IMR-90 (cell line): ENCODE measurements around the gene ERGIC1. TPM values are rescaled to one million over a fixed set of nuclear protein-coding genes. Genes with fewer than 3 reads are reported as not detected.

Experiments
- ATAC-seq: fragments of 200-7000 bp; cut with Tn5 transposase; 2 replicates; pipeline ENCODE4 v1.9.1; 2020; ENCODE audit warnings: low read depth, mild to moderate bottlenecking, moderate library complexity
- BruUV-seq: library from RNA; stranded (reverse); fragments of 400-500 nt; replicated peaks from 2 replicates; lab custom pipeline; 2021; lab: Mats Ljungman, UMichigan
- CTCF ChIA-PET: fragments of 300-600 bp; formaldehyde crosslinking; extraction: SDS; loops from one replicate; lab custom pipeline; 2021; ENCODE audit warnings: antibody characterized with exemption; lab: Yijun Ruan, JAX
- POLR2A ChIA-PET: fragments of 300-600 bp; sonication (Branson Sonifier 250); formaldehyde crosslinking; loops from one replicate; lab custom pipeline; 2022; ENCODE audit warnings: antibody characterized with exemption; ENCODE audit not compliant: unreplicated experiment; lab: Charles Lee
- DNase-seq: peaks from one replicate; pipeline ENCODE4 v3.0.0; 2013
- H2AFZ ChIP-seq: replicated peaks from 2 replicates; pipeline ENCODE3; 2013; ENCODE audit warnings: low read length, mild to moderate bottlenecking; ENCODE audit not compliant: poor library complexity
- H2AK5ac ChIP-seq: 2 replicates; pipeline ENCODE4 v1.6.1; 2013; ENCODE audit warnings: low read depth, low read length, inconsistent platforms
- H2AK9ac ChIP-seq: replicated peaks from 2 replicates; pipeline ENCODE3; 2013; ENCODE audit warnings: mild to moderate bottlenecking, low read depth, low read length, moderate library complexity; ENCODE audit not compliant: poor library complexity
- H2BK120ac ChIP-seq: 2 replicates; pipeline ENCODE4 v1.6.1; 2013; ENCODE audit warnings: low read depth, low read length, inconsistent platforms
- H2BK15ac ChIP-seq: 3 replicates; pipeline ENCODE4 v1.6.1; 2013; ENCODE audit warnings: low read depth, low read length, inconsistent platforms
- H2BK20ac ChIP-seq: 2 replicates; pipeline ENCODE4 v1.6.1; 2013; ENCODE audit warnings: low read depth, mild to moderate bottlenecking, inconsistent platforms, low read length, moderate library complexity
- H2BK5ac ChIP-seq: 2 replicates; pipeline ENCODE4 v1.6.1; 2013; ENCODE audit warnings: mild to moderate bottlenecking, low read depth, low read length, inconsistent platforms; ENCODE audit not compliant: poor library complexity, severe bottlenecking
- H3K14ac ChIP-seq: replicated peaks from 2 replicates; pipeline ENCODE4 v1.6.1; 2013; ENCODE audit warnings: low read depth, low read length, inconsistent platforms
- H3K18ac ChIP-seq: 2 replicates; pipeline ENCODE4 v1.6.1; 2013; ENCODE audit warnings: low read depth, low read length, control low read depth
- H3K23ac ChIP-seq: 2 replicates; pipeline ENCODE4 v1.6.1; 2013; ENCODE audit warnings: low read depth, low read length, inconsistent platforms
- H3K27ac ChIP-seq: 2 replicates; pipeline ENCODE4 v1.5.1; 2013; ENCODE audit warnings: mild to moderate bottlenecking, control low read depth, low read length; ENCODE audit not compliant: insufficient read depth
- H3K27me3 ChIP-seq: 2 replicates; pipeline ENCODE4 v1.6.1; 2013; ENCODE audit warnings: low read length; ENCODE audit not compliant: control insufficient read depth, insufficient read depth
- H3K36me3 ChIP-seq: 2 replicates; pipeline ENCODE4 v1.6.1; 2013; ENCODE audit warnings: low read length, mixed read lengths; ENCODE audit not compliant: control insufficient read depth, insufficient read depth
- H3K4ac ChIP-seq: 2 replicates; pipeline ENCODE4 v1.6.1; 2013; ENCODE audit warnings: low read depth, low read length, inconsistent platforms
- H3K4me1 ChIP-seq: 2 replicates; pipeline ENCODE4 v1.6.1; 2013; ENCODE audit warnings: low read length, mixed read lengths; ENCODE audit not compliant: control insufficient read depth, insufficient read depth
- H3K4me2 ChIP-seq: 2 replicates; pipeline ENCODE4 v1.6.1; 2013; ENCODE audit warnings: low read depth, mild to moderate bottlenecking, control low read depth, low read length, moderate library complexity
- H3K4me3 ChIP-seq: 2 replicates; pipeline ENCODE4 v1.5.1; 2013; ENCODE audit warnings: low read depth, mild to moderate bottlenecking, control low read depth, low read length, moderate library complexity; ENCODE audit not compliant: insufficient read depth
- H3K56ac ChIP-seq: 2 replicates; pipeline ENCODE4 v1.6.1; 2013; ENCODE audit warnings: low read length, inconsistent platforms; ENCODE audit not compliant: insufficient read depth; ENCODE audit errors: extremely low read depth
- H3K79me1 ChIP-seq, 2 experiments: 2 replicates each; pipeline ENCODE4 v1.6.1; 2013; ENCODE audit warnings: low read length in 2 of 2, inconsistent platforms in 1 of 2, low read depth in 1 of 2
- H3K9ac ChIP-seq: 2 replicates; pipeline ENCODE4 v1.6.1; 2013; ENCODE audit warnings: low read depth, low read length, control low read depth
- H3K9me1 ChIP-seq: 2 replicates; pipeline ENCODE4 v1.6.1; 2013; ENCODE audit warnings: low read length, inconsistent platforms; ENCODE audit not compliant: insufficient read depth
- H3K9me3 ChIP-seq: 2 replicates; pipeline ENCODE4 v1.6.1; 2013; ENCODE audit warnings: low read length; ENCODE audit not compliant: control insufficient read depth, insufficient read depth
- H4K20me1 ChIP-seq: 2 replicates; pipeline ENCODE4 v1.6.1; 2013; ENCODE audit warnings: low read length, inconsistent platforms; ENCODE audit not compliant: insufficient read depth
- H4K5ac ChIP-seq: 2 replicates; pipeline ENCODE4 v1.6.1; 2013; ENCODE audit warnings: mild to moderate bottlenecking, low read depth, low read length, control low read depth
- H4K8ac ChIP-seq, 2 experiments: 2 replicates each; pipeline ENCODE4 v1.6.1; 2013; ENCODE audit warnings: low read depth in 2 of 2, low read length in 2 of 2, control low read depth in 1 of 2, inconsistent platforms in 1 of 2
- H4K91ac ChIP-seq: 2 replicates; pipeline ENCODE4 v1.6.1; 2013; ENCODE audit warnings: low read depth, low read length, inconsistent platforms; ENCODE audit not compliant: insufficient read depth
- CEBPB ChIP-seq: IDR thresholded peaks from 2 replicates; pipeline ENCODE4 v1.6.1; 2012; ENCODE audit warnings: low read depth, low read length, improper control_type of control experiment
- FOS ChIP-seq: fragments of 150-350 bp; IDR thresholded peaks from 2 replicates; pipeline ENCODE4 v1.6.1; 2016; ENCODE audit warnings: low read depth, low read length
- MAZ ChIP-seq: IDR thresholded peaks from 2 replicates; pipeline ENCODE4 v1.6.1; 2012; ENCODE audit warnings: low read depth, mild to moderate bottlenecking, low read length, improper control_type of control experiment, moderate library complexity, borderline replicate concordance
- MXI1 ChIP-seq: IDR thresholded peaks from 2 replicates; pipeline ENCODE4 v1.6.1; 2012; ENCODE audit warnings: low read depth, mild to moderate bottlenecking, low read length, moderate library complexity, borderline replicate concordance
- RCOR1 ChIP-seq: IDR thresholded peaks from 2 replicates; pipeline ENCODE4 v1.6.1; 2012; ENCODE audit warnings: mild to moderate bottlenecking, low read length, improper control_type of control experiment; ENCODE audit not compliant: insufficient replicate concordance
- SMC3 ChIP-seq: fragments of 150-350 bp; IDR thresholded peaks from 2 replicates; pipeline ENCODE4 v1.6.1; 2016; ENCODE audit warnings: low read depth, mild to moderate bottlenecking, antibody characterized with exemption, low read length, moderate library complexity
- WGBS, 2 experiments: methylation state at CpG; one replicate each; pipeline versions ENCODE4 v1.1.5 to v1.1.7; 2013; ENCODE audit warnings: missing lambda C conversion rate in 2 of 2; ENCODE audit not compliant: insufficient read length in 1 of 2; ENCODE audit errors: extremely low coverage in 2 of 2; 5-methylcytosine and 5-hydroxymethylcytosine counted together
- dilution Hi-C: fragments of 300-500 bp; cut with HindIII; formaldehyde crosslinking; loops from one replicate; pipeline ENCODE4 v1.14.3; 2018; ENCODE audit warnings: low sequenced_read_pairs; ENCODE audit not compliant: unreplicated experiment
- in situ Hi-C: fragments of 300-500 bp; cut with MboI; formaldehyde crosslinking; loops from 3 replicates; pipeline ENCODE4 v1.14.3; 2019; ENCODE audit warnings: low sequenced_read_pairs, inconsistent platforms, mixed read lengths
- intact Hi-C: fragments of 100-400 bp; cut with micrococcal nuclease; formaldehyde crosslinking; loops from 2 replicates; pipeline ENCODE4 v1.10.0; 2022
- polyA plus RNA-seq, 3 experiments: library from polyadenylated mRNA; depleted of rRNA; stranded (reverse); fragments of >200 nt; gene quantifications; 2 replicates each; pipeline ENCODE4 v1.2.3, GENCODE V29; 2012; ENCODE audit warnings: low replicate concordance in 1 of 3
- total RNA-seq: library from RNA; depleted of rRNA; stranded (reverse); fragments of >200 nt; gene quantifications from 2 replicates; pipeline ENCODE4 v1.2.3, GENCODE V29; 2012
- TF ChIP-seq, protein P1 (sequence below): conservative IDR thresholded peaks from 2 replicates; pipeline ENCODE4 v1.5.1; 2012; ENCODE audit warnings: mild to moderate bottlenecking, low read depth, low read length, improper control_type of control experiment

Gene ERGIC1
- total and polyA plus RNA-seq, 2 of the 4 experiments (the other 2 are of a cell fraction): 134 to 192 TPM

DNA sequence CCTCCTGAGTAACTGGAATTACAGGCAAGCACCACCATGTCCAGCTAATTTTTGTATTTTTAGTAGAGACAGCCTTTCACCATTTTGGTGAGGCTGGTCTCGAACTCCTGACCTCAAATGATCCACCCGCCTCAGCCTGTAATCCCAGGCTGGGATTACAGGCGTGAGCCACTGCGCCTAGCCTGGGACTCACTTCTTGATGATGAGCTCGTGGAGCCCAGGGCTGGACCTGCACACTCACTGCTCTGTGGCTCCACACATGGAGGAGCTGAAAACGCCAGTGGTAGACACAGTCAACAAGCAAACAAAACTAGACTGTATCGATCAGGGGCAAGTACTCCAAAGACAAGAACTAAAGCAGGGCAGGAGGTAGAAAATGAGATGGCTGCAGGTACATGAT lies 65.4 kb downstream of the ERGIC1 start:
- dilution Hi-C loops: no loop called here
- H2AK9ac ChIP-seq: no peak overlapping the region

More for the DNA sequence above, 65.4 kb downstream of the ERGIC1 start:
- Histone ChIP-seq H2BK120ac (peak overlapping the region; percentile 85), H3K36me3 (peaks cover 18% of the 10 kb centered on the region), H3K18ac (peak overlapping the region; percentile 5; the same call in 1 of the 2 replicates), H3K4me3 (no peak overlapping the region), H2BK5ac (peak overlapping the region; percentile 99), H3K9ac (no peak overlapping the region), H3K27me3 (no peaks in the 10 kb centered on the region), H3K4ac (peak overlapping the region; percentile 85), H3K56ac (0 out of 2 replicates have a peak overlapping the region, but pooled peaks have one; percentile 22), H3K4me2 (no peak overlapping the region), H2BK15ac (peak overlapping the region; percentile 85; the same call in 1 of the 3 replicates), H4K91ac (peak overlapping the region; percentile 88), H3K79me1 (peaks cover 46 to 74% of the 10 kb centered on the region in 2 experiments), H2AFZ (no peak overlapping the region), H3K14ac (peak overlapping the region; percentile 72), H4K5ac (no peak overlapping the region; the same call in 1 of the 2 replicates), H3K4me1 (peaks cover 44% of the 10 kb centered on the region), H2BK20ac (peak overlapping the region; percentile 80), H3K9me3 (no peaks in the 10 kb centered on the region), H2AK5ac (peak overlapping the region; percentile 89), H3K27ac (peak overlapping the region; percentile 98), H3K23ac (no peak overlapping the region; the same call in 1 of the 2 replicates), H4K8ac (peak overlapping the region; percentile 55 to 89), H4K20me1 (no peaks in the 10 kb centered on the region; the same call in 1 of the 2 replicates), H3K9me1 (peaks cover 34% of the 10 kb centered on the region)
- 100% methylated on average over 3 of the region's 7 CpGs; no CpG with 5 or more reads in 1 of the 2 experiments for WGBS, 2 experiments
- CTCF ChIA-PET: interaction anchor here (0.9 kb wide), 1 partner anchor 33 kb away, joined by 3 read pairs; no protein-coding TSS in a partner anchor
- no peak for ATAC-seq
- POLR2A ChIA-PET: no interaction called here
- in situ Hi-C loops: no loop called here
- intact Hi-C loops: no loop called here
- no peak for DNase-seq
- no TSS peak for BruUV-seq
- TF ChIP-seq CEBPB (no peak), MAZ (no peak), FOS (no peak), RCOR1 (no peak), MXI1 (no peak), SMC3 (no peak)
- TF ChIP-seq, protein P1, sequence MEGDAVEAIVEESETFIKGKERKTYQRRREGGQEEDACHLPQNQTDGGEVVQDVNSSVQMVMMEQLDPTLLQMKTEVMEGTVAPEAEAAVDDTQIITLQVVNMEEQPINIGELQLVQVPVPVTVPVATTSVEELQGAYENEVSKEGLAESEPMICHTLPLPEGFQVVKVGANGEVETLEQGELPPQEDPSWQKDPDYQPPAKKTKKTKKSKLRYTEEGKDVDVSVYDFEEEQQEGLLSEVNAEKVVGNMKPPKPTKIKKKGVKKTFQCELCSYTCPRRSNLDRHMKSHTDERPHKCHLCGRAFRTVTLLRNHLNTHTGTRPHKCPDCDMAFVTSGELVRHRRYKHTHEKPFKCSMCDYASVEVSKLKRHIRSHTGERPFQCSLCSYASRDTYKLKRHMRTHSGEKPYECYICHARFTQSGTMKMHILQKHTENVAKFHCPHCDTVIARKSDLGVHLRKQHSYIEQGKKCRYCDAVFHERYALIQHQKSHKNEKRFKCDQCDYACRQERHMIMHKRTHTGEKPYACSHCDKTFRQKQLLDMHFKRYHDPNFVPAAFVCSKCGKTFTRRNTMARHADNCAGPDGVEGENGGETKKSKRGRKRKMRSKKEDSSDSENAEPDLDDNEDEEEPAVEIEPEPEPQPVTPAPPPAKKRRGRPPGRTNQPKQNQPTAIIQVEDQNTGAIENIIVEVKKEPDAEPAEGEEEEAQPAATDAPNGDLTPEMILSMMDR: no peak
